H9 (cell line): ENCODE results near the gene ARFGEF3. TPM values are rescaled to one million over a fixed set of nuclear protein-coding genes. Genes with fewer than 3 reads are reported as not detected.

Experiments used
- DNase-seq: peaks from one replicate; pipeline ENCODE4 v3.0.0-alpha.2; 2017
- H2AFZ ChIP-seq: one replicate; pipeline ENCODE4 v1.6.1; 2013; ENCODE audit warnings: mild to moderate bottlenecking, low read length, control low read depth, moderate library complexity
- H2AK5ac ChIP-seq: 2 replicates; pipeline ENCODE4 v1.6.1; 2013; ENCODE audit warnings: low read length, control low read depth, mixed read lengths; ENCODE audit not compliant: insufficient read length
- H2BK120ac ChIP-seq: one replicate; pipeline ENCODE4 v1.6.1; 2013; ENCODE audit warnings: low read depth, mild to moderate bottlenecking, low read length, control low read depth, inconsistent platforms; ENCODE audit not compliant: poor library complexity, severe bottlenecking
- H2BK12ac ChIP-seq: 2 replicates; pipeline ENCODE4 v1.6.1; 2013; ENCODE audit warnings: low read length, control low read depth, mixed read lengths, low read depth; ENCODE audit not compliant: insufficient read length
- H2BK15ac ChIP-seq: 2 replicates; pipeline ENCODE4 v1.6.1; 2013; ENCODE audit warnings: low read depth, low read length, control low read depth
- H2BK20ac ChIP-seq: one replicate; pipeline ENCODE4 v1.6.1; 2013; ENCODE audit warnings: low read depth, mild to moderate bottlenecking, low read length, control low read depth, inconsistent platforms; ENCODE audit not compliant: poor library complexity, severe bottlenecking
- H2BK5ac ChIP-seq: 2 replicates; pipeline ENCODE4 v1.6.1; 2013; ENCODE audit warnings: low read length, control low read depth, mixed read lengths; ENCODE audit not compliant: insufficient read length
- H3K14ac ChIP-seq: 2 replicates; pipeline ENCODE4 v1.6.1; 2013; ENCODE audit warnings: low read length, control low read depth; ENCODE audit not compliant: insufficient read depth
- H3K18ac ChIP-seq: 2 replicates; pipeline ENCODE4 v1.6.1; 2013; ENCODE audit warnings: low read depth, mild to moderate bottlenecking, mixed read lengths, low read length, control low read depth; ENCODE audit not compliant: insufficient read length
- H3K23ac ChIP-seq: 2 replicates; pipeline ENCODE4 v1.6.1; 2013; ENCODE audit warnings: low read length, control low read depth, mixed read lengths, low read depth; ENCODE audit not compliant: insufficient read length
- H3K23me2 ChIP-seq: 2 replicates; pipeline ENCODE4 v1.6.1; 2013; ENCODE audit warnings: low read depth, mild to moderate bottlenecking, mixed read lengths, low read length, control low read depth; ENCODE audit not compliant: insufficient read length, poor library complexity, severe bottlenecking
- H3K27ac ChIP-seq: 2 replicates; pipeline ENCODE4 v1.5.1; 2013; ENCODE audit warnings: low read length, control low read depth, mixed read lengths, low read depth; ENCODE audit not compliant: insufficient read length
- H3K27me3 ChIP-seq: 2 replicates; pipeline ENCODE4 v1.6.1; 2013; ENCODE audit warnings: low read length, control low read depth, inconsistent platforms; ENCODE audit not compliant: insufficient read depth
- H3K4ac ChIP-seq: 2 replicates; pipeline ENCODE4 v1.6.1; 2013; ENCODE audit warnings: low read depth, mild to moderate bottlenecking, control low read depth, inconsistent platforms, low read length, moderate library complexity
- H3K4me1 ChIP-seq: 2 replicates; pipeline ENCODE4 v1.6.1; 2013; ENCODE audit warnings: low read length, control low read depth, inconsistent platforms; ENCODE audit not compliant: insufficient read depth
- H3K4me2 ChIP-seq: 2 replicates; pipeline ENCODE4 v1.6.1; 2013; ENCODE audit warnings: low read length, control low read depth, mixed read lengths; ENCODE audit not compliant: insufficient read length, insufficient read depth
- H3K56ac ChIP-seq: 2 replicates; pipeline ENCODE4 v1.6.1; 2013; ENCODE audit warnings: low read depth, mild to moderate bottlenecking, mixed read lengths, low read length, control low read depth; ENCODE audit not compliant: insufficient read length
- H3K79me1 ChIP-seq: 2 replicates; pipeline ENCODE4 v1.6.1; 2013; ENCODE audit warnings: low read depth, mild to moderate bottlenecking, moderate library complexity, low read length, control low read depth, inconsistent platforms; ENCODE audit not compliant: insufficient read depth, poor library complexity, severe bottlenecking
- H3K79me2 ChIP-seq: 2 replicates; pipeline ENCODE4 v1.6.1; 2013; ENCODE audit warnings: low read length, control low read depth, inconsistent platforms; ENCODE audit not compliant: insufficient read depth
- H3K9ac ChIP-seq: 2 replicates; pipeline ENCODE4 v1.6.1; 2013; ENCODE audit warnings: low read length, control low read depth, mixed read lengths; ENCODE audit not compliant: insufficient read length; ENCODE audit errors: extremely low read depth
- H3K9me3 ChIP-seq: one replicate; pipeline ENCODE4 v1.6.1; 2013; ENCODE audit warnings: low read depth, low read length, inconsistent platforms; ENCODE audit not compliant: control insufficient read depth
- H3T11ph ChIP-seq: one replicate; pipeline ENCODE4 v1.6.1; 2013; ENCODE audit warnings: mild to moderate bottlenecking, low read length, control low read depth, inconsistent platforms
- H4K20me1 ChIP-seq: one replicate; pipeline ENCODE4 v1.6.1; 2013; ENCODE audit not compliant: control insufficient read depth, insufficient read length, insufficient read depth
- H4K5ac ChIP-seq: 2 replicates; pipeline ENCODE4 v1.6.1; 2013; ENCODE audit warnings: low read depth, mild to moderate bottlenecking, mixed read lengths, low read length, control low read depth; ENCODE audit not compliant: insufficient read length
- H4K8ac ChIP-seq: replicated peaks from 2 replicates; pipeline ENCODE4 v1.6.1; 2013; ENCODE audit warnings: low read length, control low read depth, mixed read lengths, low read depth; ENCODE audit not compliant: insufficient read length
- H4K91ac ChIP-seq: 2 replicates; pipeline ENCODE4 v1.6.1; 2013; ENCODE audit warnings: low read depth, mild to moderate bottlenecking, moderate library complexity, mixed read lengths, low read length, control low read depth; ENCODE audit not compliant: insufficient read length
- H3K27ac Mint-ChIP-seq, 3 experiments: 2 replicates in 2 of 3; 3 replicates in 1 of 3; pipeline ENCODE4 v1.8.0; 2020 to 2021; ENCODE audit warnings: mixed read lengths in 3 of 3, mild to moderate bottlenecking in 1 of 3, moderate library complexity in 1 of 3
- H3K27me3 Mint-ChIP-seq: 2 replicates; pipeline ENCODE4 v1.8.0; 2021; ENCODE audit warnings: low read depth, mild to moderate bottlenecking, moderate library complexity, mixed read lengths
- H3K36me3 Mint-ChIP-seq, 3 experiments: 2 replicates in 2 of 3; 3 replicates in 1 of 3; pipeline ENCODE4 v1.8.0; 2020 to 2021; ENCODE audit warnings: low read depth in 3 of 3, mixed read lengths in 3 of 3; ENCODE audit not compliant: insufficient read depth in 1 of 3
- H3K4me1 Mint-ChIP-seq, 2 experiments: 2 replicates each; pipeline ENCODE4 v1.8.0; 2020; ENCODE audit warnings: mixed read lengths in 2 of 2
- H3K4me3 Mint-ChIP-seq, 2 experiments: 2 replicates in 1 of 2; 3 replicates in 1 of 2; pipeline ENCODE4 v1.8.0; 2020 to 2021; ENCODE audit warnings: mild to moderate bottlenecking in 2 of 2, mixed read lengths in 2 of 2, moderate library complexity in 1 of 2
- H3K9me3 Mint-ChIP-seq, 2 experiments: 2 replicates in 1 of 2; 3 replicates in 1 of 2; pipeline ENCODE4 v1.8.0; 2020; ENCODE audit warnings: mild to moderate bottlenecking in 2 of 2, mixed read lengths in 2 of 2, moderate library complexity in 1 of 2
- WGBS: extraction: QIAGEN DNeasy Blood & Tissue Kit; methylation state at CpG from one replicate; pipeline ENCODE4 v1.1.7; 2013; ENCODE audit warnings: missing lambda C conversion rate, low lambda C conversion rate, mixed read lengths; ENCODE audit not compliant: insufficient read length; ENCODE audit errors: extremely low coverage; 5-methylcytosine and 5-hydroxymethylcytosine counted together
- total RNA-seq: library from RNA; stranded (reverse); gene quantifications from 2 replicates; pipeline ENCODE4 v1.2.1, GENCODE V29; 2021
- TF ChIP-seq, protein P1 (sequence below): fragments of 200-600 bp; sonication (generic); conservative IDR thresholded peaks from 3 replicates; pipeline ENCODE4 v1.8.0; 2021; ENCODE audit warnings: antibody characterized with exemption, mild to moderate bottlenecking

Gene ARFGEF3
- total RNA-seq, 1 experiment from 2014 or later = 13.7 TPM

DNA sequence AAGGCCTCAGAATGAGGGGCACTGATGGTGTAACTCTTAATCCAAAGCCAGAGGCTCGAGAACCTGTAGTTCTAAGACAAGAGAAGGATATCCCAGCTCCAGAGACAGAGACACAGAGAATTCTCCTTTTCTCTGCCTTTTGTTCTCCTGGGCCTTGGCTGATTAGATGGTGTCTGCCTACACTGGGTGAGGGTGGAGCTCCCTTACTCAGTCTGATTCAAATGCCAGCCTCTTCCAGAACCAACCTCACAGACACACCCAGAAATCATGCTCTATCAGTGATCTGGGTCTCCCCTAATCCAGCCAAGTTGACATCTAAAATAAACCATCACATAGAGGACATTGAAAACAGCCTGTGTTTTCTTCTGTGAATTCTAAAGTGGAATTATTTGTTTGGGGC is 148.0 kb downstream of the ARFGEF3 start:
- DNase-seq = no peak
- Histone ChIP-seq H3K27ac (no peak overlapping the region), H3T11ph (no peak overlapping the region), H2BK5ac (no peak overlapping the region), H2BK15ac (no peak overlapping the region), H2AFZ (no peak overlapping the region), H3K18ac (no peak overlapping the region), H4K8ac (no peak overlapping the region), H3K79me2 (no peaks in the 10 kb centered on the region), H3K23ac (no peak overlapping the region), H2AK5ac (no peak overlapping the region), H4K20me1 (no peaks in the 10 kb centered on the region), H3K23me2 (no peaks in the 10 kb centered on the region), H3K14ac (no peak overlapping the region), H2BK20ac (no peak overlapping the region), H3K27me3 (no peaks in the 10 kb centered on the region), H4K91ac (no peak overlapping the region), H3K4me2 (no peak overlapping the region), H2BK12ac (no peak overlapping the region), H2BK120ac (no peak overlapping the region), H3K9ac (no peak overlapping the region), H3K56ac (no peak overlapping the region), H3K79me1 (no peaks in the 10 kb centered on the region), H3K4me1 (no peaks in the 10 kb centered on the region), H3K9me3 (no peaks in the 10 kb centered on the region), H3K4ac (no peak overlapping the region), H4K5ac (no peak overlapping the region)
- Mint-ChIP-seq H3K27ac (no peak overlapping the region), H3K27me3 (no peaks in the 10 kb centered on the region), H3K4me1 (0 out of 4 replicates have a peak, but pooled peaks cover 0 to 5% of the 10 kb centered on the region in 2 experiments), H3K4me3 (no peak overlapping the region), H3K36me3 (peaks cover 0 to 37% (median 18%) of the 10 kb centered on the region in 3 experiments; a peak in 4 of 7 replicates), H3K9me3 (no peaks in the 10 kb centered on the region)
- no CpG with 5 or more reads among the region's 1 CpG for WGBS
- TF ChIP-seq, protein P1, sequence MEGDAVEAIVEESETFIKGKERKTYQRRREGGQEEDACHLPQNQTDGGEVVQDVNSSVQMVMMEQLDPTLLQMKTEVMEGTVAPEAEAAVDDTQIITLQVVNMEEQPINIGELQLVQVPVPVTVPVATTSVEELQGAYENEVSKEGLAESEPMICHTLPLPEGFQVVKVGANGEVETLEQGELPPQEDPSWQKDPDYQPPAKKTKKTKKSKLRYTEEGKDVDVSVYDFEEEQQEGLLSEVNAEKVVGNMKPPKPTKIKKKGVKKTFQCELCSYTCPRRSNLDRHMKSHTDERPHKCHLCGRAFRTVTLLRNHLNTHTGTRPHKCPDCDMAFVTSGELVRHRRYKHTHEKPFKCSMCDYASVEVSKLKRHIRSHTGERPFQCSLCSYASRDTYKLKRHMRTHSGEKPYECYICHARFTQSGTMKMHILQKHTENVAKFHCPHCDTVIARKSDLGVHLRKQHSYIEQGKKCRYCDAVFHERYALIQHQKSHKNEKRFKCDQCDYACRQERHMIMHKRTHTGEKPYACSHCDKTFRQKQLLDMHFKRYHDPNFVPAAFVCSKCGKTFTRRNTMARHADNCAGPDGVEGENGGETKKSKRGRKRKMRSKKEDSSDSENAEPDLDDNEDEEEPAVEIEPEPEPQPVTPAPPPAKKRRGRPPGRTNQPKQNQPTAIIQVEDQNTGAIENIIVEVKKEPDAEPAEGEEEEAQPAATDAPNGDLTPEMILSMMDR = no peak
